Stimulated activated CD4-positive, alpha-beta T cell treated with anti-CD3 and anti-CD28 coated beads, TNF-alpha, amount 100 ng/mL, for 1 hour (primary cell): ENCODE measurements around the gene NOS3.

Experiments
- DNase-seq, 3 donors: peaks; one replicate each; pipeline ENCODE4 v3.0.0-alpha.2; 2020; ENCODE audit warnings: low read depth in 3 of 3, low spot score in 1 of 3

The NOS3 gene

GRCh38 chr7:151056666-151057505 lies 66.1 kb downstream of the NOS3 start:
- DNase-seq, result no peak

- DNase-seq, result no peak
These were observed 66.7 kb downstream of the NOS3 start, which contains the start of gene CDK5 for GRCh38 chr7:151057506-151057988. Gene CDK5, minus strand, starts transcription at chr7:151057897. Its CDS starts 49 bp downstream, at chr7:151057848.

GRCh38 chr7:151057989-151058780 lies 67.4 kb downstream of the NOS3 start:
- peak; percentile 88 to 94 (median 93) for DNase-seq

GRCh38 chr7:151058781-151059366 lies 68.1 kb downstream of the NOS3 start:
- DNase-seq, result no peak

- peak in 2 of 3 donors; percentile 33 to 63 for DNase-seq
These were observed 68.7 kb downstream of the NOS3 start, which contains the start of gene SLC4A2 for GRCh38 chr7:151059367-151060112. Gene SLC4A2, plus strand, starts transcription at chr7:151059589. Its CDS starts 2,399 bp downstream, at chr7:151061988.

GRCh38 chr7:151060113-151060415 lies 69.2 kb downstream of the NOS3 start:
- no peak for DNase-seq

GRCh38 chr7:151060416-151061212 lies 69.8 kb downstream of the NOS3 start:
- no peak for DNase-seq

- no peak for DNase-seq
These were observed 70.6 kb downstream of the NOS3 start for GRCh38 chr7:151061213-151062110.

- no peak for DNase-seq
These were observed 71.2 kb downstream of the NOS3 start for GRCh38 chr7:151062111-151062398.

GRCh38 chr7:151062399-151063211 lies 71.8 kb downstream of the NOS3 start:
- no peak for DNase-seq

GRCh38 chr7:151063212-151063561 lies 72.4 kb downstream of the NOS3 start:
- DNase-seq, result no peak
